Breast epithelium (tissue), 4 donors: ENCODE results near the gene DRGX. TPM values are rescaled to one million over a fixed set of nuclear protein-coding genes. Genes with fewer than 3 reads are reported as not detected.

Source experiments
- DNase-seq, 2 donors: peaks; one replicate each; pipeline ENCODE4 v3.0.0-alpha.2; 2019; ENCODE audit warnings: low spot score in 2 of 2
- H3K27ac ChIP-seq, 2 donors: fragments of 200-600 bp; sonication (generic) in 1 of 2; one replicate each; pipeline ENCODE4 v1.5.1; 2016 to 2019; ENCODE audit warnings: mild to moderate bottlenecking in 1 of 2
- H3K27me3 ChIP-seq, 2 donors: fragments of 200-600 bp; sonication (generic) in 1 of 2; one replicate each; pipeline versions ENCODE4 v1.5.1 to v1.6.0; 2017 to 2019; ENCODE audit warnings: control low read depth in 1 of 2, mild to moderate bottlenecking in 1 of 2
- H3K36me3 ChIP-seq: fragments of 200-600 bp; one replicate; pipeline ENCODE4 v1.5.1; 2019
- H3K4me1 ChIP-seq, 2 donors: fragments of 200-600 bp; sonication (generic); one replicate each; pipeline ENCODE4 v1.5.1; 2016 to 2019; ENCODE audit warnings: control low read depth in 1 of 2
- H3K4me3 ChIP-seq, 3 donors: fragments of 200-600 bp; sonication (generic); 1 replicate in 2 of 3; 2 replicates in 1 of 3; pipeline ENCODE4 v1.5.1; 2016 to 2019; ENCODE audit warnings: mild to moderate bottlenecking in 3 of 3, moderate library complexity in 2 of 3
- H3K9me3 ChIP-seq, 2 donors: fragments of 200-600 bp; sonication (generic) in 1 of 2; one replicate each; pipeline ENCODE4 v1.5.1; 2016 to 2019; ENCODE audit warnings: control low read depth in 1 of 2
- POLR2A ChIP-seq: fragments of 450-650 bp; IDR thresholded peaks from one replicate; pipeline ENCODE4 v1.6.1; 2016; ENCODE audit warnings: antibody characterized with exemption, mild to moderate bottlenecking, moderate library complexity
- POLR2AphosphoS5 ChIP-seq, 3 donors: sonication (generic); formaldehyde crosslinking; IDR thresholded peaks; one replicate each; pipeline ENCODE4 v1.6.1; 2017; ENCODE audit warnings: antibody characterized with exemption in 3 of 3
- intact Hi-C: fragments of 100-400 bp; cut with DNase I; formaldehyde crosslinking; loops from one replicate; pipeline ENCODE4 v1.15.1; 2023; ENCODE audit warnings: low total_unique reads
- total RNA-seq, 3 donors: library from RNA; depleted of rRNA; stranded (reverse); fragments of >200 nt; gene quantifications; one replicate each; pipeline ENCODE4 v1.1.0, GENCODE V29; 2016
- TF ChIP-seq, protein P1 (sequence below), 3 donors: fragments of 450-650 bp; IDR thresholded peaks; one replicate each; pipeline ENCODE4 v1.5.1; 2016 to 2017; ENCODE audit warnings: antibody characterized with exemption in 3 of 3, mild to moderate bottlenecking in 3 of 3, moderate library complexity in 3 of 3

DRGX gene
- total RNA-seq, 3 donors from 2014 or later, result not detected

DNA sequence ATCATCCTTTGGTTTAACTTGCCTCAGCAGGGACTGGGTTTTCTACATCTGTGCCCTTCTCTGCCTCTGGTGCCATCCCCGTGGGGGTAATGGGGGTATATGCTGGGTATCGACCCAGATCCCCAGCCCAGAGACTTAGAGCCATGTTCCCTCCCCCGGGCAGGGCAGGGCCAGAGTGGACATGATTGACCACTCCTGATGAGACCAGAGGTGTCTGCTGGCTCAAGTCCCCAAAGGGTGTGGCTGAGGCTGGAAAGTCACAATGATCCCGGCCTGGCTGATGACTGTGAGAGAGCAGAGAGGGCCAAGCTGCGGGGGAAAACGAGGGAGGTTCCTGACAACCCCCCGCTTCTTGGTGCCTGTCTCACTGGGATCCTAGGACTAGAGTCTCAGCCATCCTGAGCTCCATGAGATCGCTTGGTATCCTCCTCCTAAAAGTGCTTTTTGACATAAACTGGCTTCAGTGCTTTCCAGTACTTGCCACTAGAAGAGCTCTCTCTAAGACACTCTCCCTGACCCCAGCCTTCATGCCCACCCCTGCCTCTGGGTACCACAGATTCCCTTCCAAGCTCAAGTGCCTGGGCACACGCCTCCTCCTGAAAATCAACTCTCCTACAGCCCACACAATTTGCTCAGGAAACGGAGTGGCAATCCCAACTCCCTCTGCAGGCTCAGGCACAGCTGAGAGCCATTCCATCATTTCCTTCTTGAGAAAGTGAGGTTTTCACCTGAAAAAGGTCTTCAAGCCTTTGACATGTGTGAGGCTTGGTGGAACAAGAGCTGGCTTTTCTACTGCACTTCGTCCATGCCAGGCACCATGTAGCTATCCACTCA, 33.9 kb downstream of the DRGX start:
- no peaks in the 10 kb centered on the region for H3K4me1 ChIP-seq
- H3K9me3 ChIP-seq, result peaks cover 0 to 5% of the 10 kb centered on the region in 2 donors
- H3K4me3 ChIP-seq, result no peak overlapping the region
- no peak for DNase-seq
- TF ChIP-seq POLR2A (no peak), POLR2AphosphoS5 (IDR thresholded peaks at IDR 0.05) (no peak)
- TF ChIP-seq, protein P1, sequence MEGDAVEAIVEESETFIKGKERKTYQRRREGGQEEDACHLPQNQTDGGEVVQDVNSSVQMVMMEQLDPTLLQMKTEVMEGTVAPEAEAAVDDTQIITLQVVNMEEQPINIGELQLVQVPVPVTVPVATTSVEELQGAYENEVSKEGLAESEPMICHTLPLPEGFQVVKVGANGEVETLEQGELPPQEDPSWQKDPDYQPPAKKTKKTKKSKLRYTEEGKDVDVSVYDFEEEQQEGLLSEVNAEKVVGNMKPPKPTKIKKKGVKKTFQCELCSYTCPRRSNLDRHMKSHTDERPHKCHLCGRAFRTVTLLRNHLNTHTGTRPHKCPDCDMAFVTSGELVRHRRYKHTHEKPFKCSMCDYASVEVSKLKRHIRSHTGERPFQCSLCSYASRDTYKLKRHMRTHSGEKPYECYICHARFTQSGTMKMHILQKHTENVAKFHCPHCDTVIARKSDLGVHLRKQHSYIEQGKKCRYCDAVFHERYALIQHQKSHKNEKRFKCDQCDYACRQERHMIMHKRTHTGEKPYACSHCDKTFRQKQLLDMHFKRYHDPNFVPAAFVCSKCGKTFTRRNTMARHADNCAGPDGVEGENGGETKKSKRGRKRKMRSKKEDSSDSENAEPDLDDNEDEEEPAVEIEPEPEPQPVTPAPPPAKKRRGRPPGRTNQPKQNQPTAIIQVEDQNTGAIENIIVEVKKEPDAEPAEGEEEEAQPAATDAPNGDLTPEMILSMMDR (IDR thresholded peaks at IDR 0.05), result no peak
- no peak overlapping the region for H3K27ac ChIP-seq
- peaks cover 0 to 4% of the 10 kb centered on the region in 2 donors for H3K27me3 ChIP-seq
- intact Hi-C loops, result no loop called here
- H3K36me3 ChIP-seq, result no peaks in the 10 kb centered on the region

DNA sequence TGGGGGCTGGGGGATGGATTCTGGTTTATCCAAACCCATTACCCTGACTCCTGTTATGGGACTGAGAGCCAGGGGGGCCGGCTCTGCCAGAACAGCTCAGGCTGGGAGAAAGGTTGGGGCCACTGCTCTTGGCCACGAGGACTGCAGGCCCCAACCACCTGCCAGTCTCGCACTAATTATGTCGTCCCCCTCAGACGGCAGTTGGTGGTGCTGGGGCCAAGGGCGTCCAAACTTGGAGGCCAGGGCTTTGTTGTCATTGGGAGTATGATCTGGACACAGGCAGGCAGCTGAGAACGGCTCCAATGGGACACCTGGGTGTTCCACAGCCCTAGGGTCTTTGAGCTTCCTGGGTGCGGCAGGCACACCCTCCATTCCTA, 34.7 kb downstream of the DRGX start:
- H3K4me1 ChIP-seq, result no peaks in the 10 kb centered on the region
- H3K36me3 ChIP-seq, result no peaks in the 10 kb centered on the region
- DNase-seq, result no peak
- TF ChIP-seq, protein P1 (IDR thresholded peaks at IDR 0.05), result no peak
- TF ChIP-seq POLR2A, result no peak
- intact Hi-C loops, result no loop called here
- no peak overlapping the region for H3K27ac ChIP-seq
- H3K27me3 ChIP-seq, result peaks cover 0 to 4% of the 10 kb centered on the region in 2 donors
- no peak overlapping the region for H3K4me3 ChIP-seq
- H3K9me3 ChIP-seq, result peaks cover 0 to 5% of the 10 kb centered on the region in 2 donors

DNA sequence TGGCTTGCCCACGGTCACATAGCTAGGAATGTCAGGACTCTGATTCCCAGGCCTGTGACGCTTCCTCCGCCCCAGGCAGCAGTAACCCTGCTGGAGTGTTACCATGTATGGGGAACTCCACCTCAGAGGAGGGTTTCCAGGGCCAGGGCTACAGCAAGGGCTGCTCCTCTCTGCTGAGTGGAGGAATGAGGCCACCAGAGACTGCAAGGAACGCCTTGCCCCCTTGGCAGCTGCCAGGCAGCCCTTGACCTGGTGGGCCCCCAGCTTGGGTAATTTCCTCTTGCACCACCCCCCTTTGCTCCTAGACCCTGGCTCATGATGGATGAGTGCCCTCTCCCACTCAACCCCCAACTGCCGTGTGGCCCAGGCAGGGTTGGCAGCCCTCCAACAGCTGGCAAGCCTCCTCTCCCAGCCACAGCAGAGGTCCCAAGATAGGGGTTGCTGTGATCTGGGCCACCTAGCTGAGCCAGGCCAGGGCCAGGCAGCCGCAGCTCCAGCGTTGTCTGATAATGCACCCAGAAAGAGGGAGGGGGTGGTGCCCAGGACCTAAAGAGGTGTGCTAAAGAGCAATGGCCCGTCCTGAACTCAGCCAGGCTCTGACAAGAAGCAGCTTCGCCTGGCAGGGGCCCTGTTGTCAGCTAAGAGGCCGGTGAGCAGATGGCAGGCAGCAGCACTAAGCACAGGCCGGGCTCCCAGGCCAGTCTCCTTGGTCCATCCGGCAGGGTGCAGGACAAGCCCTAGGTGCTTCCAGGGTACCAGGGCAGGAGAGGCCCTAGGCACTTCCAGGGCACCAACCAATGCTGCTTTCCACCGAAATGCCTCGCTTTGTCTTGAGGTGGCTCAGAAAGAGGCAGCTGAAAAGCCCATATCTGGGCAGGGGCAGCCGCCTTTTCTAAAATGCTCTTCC, 35.4 kb downstream of the DRGX start:
- H3K9me3 ChIP-seq, result peaks cover 0 to 5% of the 10 kb centered on the region in 2 donors
- intact Hi-C loops, result no loop called here
- peaks cover 0 to 4% of the 10 kb centered on the region in 2 donors for H3K27me3 ChIP-seq
- peak overlapping the region in 1 of 2 donors; percentile 12 for H3K27ac ChIP-seq
- no peak for TF ChIP-seq POLR2AphosphoS5 (IDR thresholded peaks at IDR 0.05)
- TF ChIP-seq, protein P1 (IDR thresholded peaks at IDR 0.05), result no peak
- TF ChIP-seq POLR2A, result no peak
- no peaks in the 10 kb centered on the region for H3K36me3 ChIP-seq
- H3K4me3 ChIP-seq, result no peak overlapping the region
- H3K4me1 ChIP-seq, result no peaks in the 10 kb centered on the region
- DNase-seq, result no peak

DNA sequence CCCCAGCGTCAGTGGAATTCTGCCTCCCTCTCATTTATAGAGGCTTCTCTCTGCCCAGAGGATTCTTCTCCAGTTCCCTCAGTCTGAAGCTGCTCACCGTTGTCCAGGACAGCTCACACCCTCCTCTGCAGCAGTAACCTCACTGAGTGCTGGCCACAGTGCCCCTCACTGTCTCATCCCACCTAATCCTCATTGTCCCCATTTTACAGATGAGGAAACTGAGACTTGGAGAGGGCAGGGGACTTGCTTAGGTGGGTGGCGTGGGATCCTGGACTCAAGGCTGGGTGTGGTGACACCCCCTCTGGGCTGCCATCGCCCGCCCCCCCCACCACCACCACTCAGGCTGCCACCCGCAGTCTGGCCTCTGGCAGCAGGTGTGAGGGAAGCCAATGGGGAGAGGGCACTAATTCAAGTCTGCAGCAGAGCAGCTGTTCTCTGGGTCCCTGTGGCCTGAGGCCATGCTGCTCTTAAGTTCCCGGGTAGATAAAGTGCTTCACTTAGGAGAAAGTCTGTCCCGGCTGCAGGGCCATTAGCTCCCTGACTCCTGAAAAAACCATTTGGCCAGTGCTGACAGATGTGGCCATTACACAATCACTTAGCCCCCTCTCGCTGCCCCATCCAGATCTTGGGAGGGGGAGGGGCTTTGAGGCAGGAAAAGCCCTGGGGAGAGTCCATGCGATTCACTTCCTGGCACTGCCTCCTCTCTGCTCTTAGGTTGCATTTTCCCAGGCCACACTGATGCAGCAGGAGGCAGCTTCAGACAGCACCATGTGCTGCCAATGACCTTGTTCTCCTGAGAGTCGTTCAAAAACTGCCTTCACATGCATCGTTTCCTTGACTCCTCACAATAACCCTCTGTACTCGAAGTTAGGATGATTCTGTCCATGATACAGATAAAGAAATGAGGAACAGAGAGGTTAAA, 36.3 kb downstream of the DRGX start:
- DNase-seq, result no peak
- Histone ChIP-seq H3K27me3 (peaks cover 0 to 4% of the 10 kb centered on the region in 2 donors), H3K27ac (no peak overlapping the region), H3K4me3 (no peak overlapping the region), H3K36me3 (no peaks in the 10 kb centered on the region), H3K4me1 (no peaks in the 10 kb centered on the region), H3K9me3 (peaks cover 0 to 5% of the 10 kb centered on the region in 2 donors)
- intact Hi-C loops, result no loop called here
- no peak for TF ChIP-seq POLR2A
- TF ChIP-seq, protein P1 (IDR thresholded peaks at IDR 0.05), result no peak
- TF ChIP-seq POLR2AphosphoS5 (IDR thresholded peaks at IDR 0.05), result no peak
